ENCODE results near the gene ANKRD10.

ANKRD10 gene

DNA sequence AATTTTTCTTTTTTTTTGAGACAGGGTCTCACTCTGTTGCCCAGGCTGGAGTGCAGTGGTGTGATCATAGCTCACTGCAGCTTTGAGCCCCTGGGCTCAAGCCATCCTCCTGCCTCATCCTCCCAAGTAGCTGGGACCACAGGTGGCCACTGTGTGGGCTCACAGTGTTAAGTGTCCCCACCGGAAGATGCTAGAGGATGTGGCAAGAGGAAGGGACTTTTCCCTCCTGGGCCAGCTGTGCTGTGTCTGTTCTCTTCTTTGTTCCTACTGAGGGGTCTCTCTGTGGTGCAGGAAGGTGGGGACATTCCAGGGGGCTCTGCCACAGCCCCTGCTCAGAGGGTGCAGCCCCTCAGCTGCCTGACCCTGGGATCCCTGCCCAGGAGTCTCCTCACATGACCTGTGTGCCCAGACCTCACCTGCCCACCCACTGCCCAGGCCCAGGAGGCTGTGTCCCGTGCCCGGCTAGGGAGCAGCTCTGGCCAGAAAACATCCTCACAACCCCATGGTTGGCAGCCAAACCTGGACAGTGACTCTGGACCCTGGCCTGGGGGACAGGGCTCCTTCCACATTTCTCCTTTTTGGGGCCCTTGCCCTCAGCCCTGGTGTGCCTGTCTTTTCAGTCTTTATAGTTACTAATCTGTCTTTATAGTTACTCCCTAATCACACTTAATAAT is 14.4 kb upstream of the ANKRD10 start:
- H3K9me3 ChIP-seq (ENCODE audit: control insufficient read depth, low read length) = peaks cover 9% of the 10 kb centered on the region
- H3K27me3 ChIP-seq (replicated peaks; ENCODE audit: control insufficient read depth, insufficient read depth, low read length, poor library complexity, severe bottlenecking) = peaks cover 2% of the 10 kb centered on the region
- H3K27ac ChIP-seq (ENCODE audit: insufficient read depth, low read length, poor library complexity, severe bottlenecking) = no peak overlapping the region
- H3K36me3 ChIP-seq (ENCODE audit: control insufficient read depth, insufficient read depth, low read length) = no peaks in the 10 kb centered on the region
- no peak for DNase-seq
- H3K4me1 ChIP-seq (ENCODE audit: control insufficient read depth, insufficient read depth, low read length, poor library complexity, severe bottlenecking) = no peaks in the 10 kb centered on the region
- no peak overlapping the region for H3K4me3 ChIP-seq (ENCODE audit: insufficient read depth, low read depth, low read length, poor library complexity, severe bottlenecking)

DNA sequence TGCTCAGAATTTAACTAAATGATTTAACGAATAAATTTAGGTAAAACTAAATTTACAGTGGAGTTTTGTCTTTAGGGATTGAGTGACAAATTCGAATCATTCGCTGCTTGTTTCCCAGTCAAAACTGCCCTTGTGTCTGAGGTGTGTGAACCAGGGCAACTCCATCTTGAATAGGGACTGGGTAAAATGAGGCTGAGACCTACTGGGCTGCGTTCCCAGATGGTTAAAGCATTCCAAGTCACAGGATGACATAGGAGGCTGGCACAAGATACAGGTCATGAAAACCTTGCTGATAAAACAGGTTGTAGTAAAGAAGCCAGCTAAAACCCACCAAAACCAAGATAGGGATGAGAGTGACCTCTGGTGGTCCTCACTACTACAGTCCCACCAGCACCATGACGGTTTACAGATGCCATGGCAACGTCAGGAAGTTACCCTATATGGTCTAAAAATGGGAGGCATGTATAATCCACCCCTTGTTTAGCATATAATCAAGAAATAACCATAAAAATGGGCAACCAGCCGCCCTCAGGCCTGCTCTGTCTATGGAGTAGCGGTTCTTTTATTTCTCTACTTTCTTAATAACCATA is 10.2 kb upstream of the ANKRD10 start:
- Histone ChIP-seq H3K4me1 (ENCODE audit: control insufficient read depth, insufficient read depth, low read length, poor library complexity, severe bottlenecking) (no peaks in the 10 kb centered on the region), H3K36me3 (ENCODE audit: control insufficient read depth, insufficient read depth, low read length) (no peaks in the 10 kb centered on the region), H3K9me3 (ENCODE audit: control insufficient read depth, low read length) (no peaks in the 10 kb centered on the region), H3K27ac (ENCODE audit: insufficient read depth, low read length, poor library complexity, severe bottlenecking) (no peak overlapping the region), H3K4me3 (ENCODE audit: insufficient read depth, low read depth, low read length, poor library complexity, severe bottlenecking) (no peak overlapping the region), H3K27me3 (replicated peaks; ENCODE audit: control insufficient read depth, insufficient read depth, low read length, poor library complexity, severe bottlenecking) (peaks cover 3% of the 10 kb centered on the region)
- no peak for DNase-seq

DNA sequence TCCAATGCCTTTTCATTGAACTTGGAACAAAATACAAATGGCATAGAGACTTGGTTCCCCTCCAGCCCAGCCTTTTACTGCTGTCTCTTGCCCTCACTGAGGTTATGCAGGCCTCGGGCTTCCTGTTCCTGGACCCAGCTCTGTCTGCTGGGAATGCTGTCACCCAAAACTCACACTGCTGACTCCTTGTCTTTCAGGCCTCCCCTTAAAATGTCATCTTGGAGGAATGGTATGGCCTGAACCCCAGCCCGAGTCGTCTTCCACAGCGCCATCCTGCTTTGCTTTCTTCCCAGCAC is 9.7 kb upstream of the ANKRD10 start:
- no peak overlapping the region for H3K27ac ChIP-seq (ENCODE audit: insufficient read depth, low read length, poor library complexity, severe bottlenecking)
- H3K9me3 ChIP-seq (ENCODE audit: control insufficient read depth, low read length) = no peaks in the 10 kb centered on the region
- peaks cover 3% of the 10 kb centered on the region for H3K27me3 ChIP-seq (replicated peaks; ENCODE audit: control insufficient read depth, insufficient read depth, low read length, poor library complexity, severe bottlenecking)
- no peaks in the 10 kb centered on the region for H3K4me1 ChIP-seq (ENCODE audit: control insufficient read depth, insufficient read depth, low read length, poor library complexity, severe bottlenecking)
- no peak overlapping the region for H3K4me3 ChIP-seq (ENCODE audit: insufficient read depth, low read depth, low read length, poor library complexity, severe bottlenecking)
- no peak for DNase-seq
- no peaks in the 10 kb centered on the region for H3K36me3 ChIP-seq (ENCODE audit: control insufficient read depth, insufficient read depth, low read length)

DNA sequence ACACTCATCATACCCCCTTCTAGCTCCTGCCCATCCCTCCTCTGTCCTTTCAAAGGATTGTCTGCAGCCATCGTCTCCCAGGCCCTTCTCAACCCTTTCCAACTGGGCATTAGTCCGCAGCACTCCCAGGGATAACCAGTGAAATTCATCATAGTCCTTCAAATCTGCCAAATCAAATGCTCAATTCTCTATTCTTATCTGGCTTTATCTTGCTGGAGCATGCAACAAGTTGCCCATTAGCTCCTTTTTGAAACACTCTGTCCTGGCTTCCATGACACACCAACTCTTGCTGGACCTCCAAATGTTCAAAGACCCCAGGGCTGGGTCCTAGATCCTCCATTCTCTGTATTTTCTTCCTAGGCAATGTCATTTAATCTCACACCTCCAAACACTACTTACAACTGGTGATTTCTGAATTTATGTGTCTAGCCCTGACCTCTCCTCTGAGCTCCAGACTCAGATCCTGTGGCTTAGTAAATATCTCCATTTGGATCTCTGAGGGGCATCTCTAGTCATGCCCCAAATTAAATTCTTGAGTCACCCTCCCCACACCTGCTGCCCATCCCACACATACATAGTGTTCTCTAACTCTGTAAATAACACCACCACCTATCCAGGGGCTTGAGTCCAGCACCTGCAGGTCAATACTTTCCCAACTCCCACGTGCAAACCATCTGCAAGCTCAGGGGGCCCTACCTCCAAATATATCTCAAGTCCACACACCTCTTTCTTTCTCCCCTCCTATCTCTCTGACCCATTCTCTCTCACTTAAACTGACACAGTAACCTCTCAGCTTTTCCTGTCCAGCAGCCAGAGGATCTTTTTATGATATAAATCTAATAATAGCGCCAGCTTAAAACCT is 9.1 kb upstream of the ANKRD10 start:
- no peak for DNase-seq
- peaks cover 3% of the 10 kb centered on the region for H3K27me3 ChIP-seq (replicated peaks; ENCODE audit: control insufficient read depth, insufficient read depth, low read length, poor library complexity, severe bottlenecking)
- no peak overlapping the region for H3K27ac ChIP-seq (ENCODE audit: insufficient read depth, low read length, poor library complexity, severe bottlenecking)
- H3K36me3 ChIP-seq (ENCODE audit: control insufficient read depth, insufficient read depth, low read length) = no peaks in the 10 kb centered on the region
- H3K4me3 ChIP-seq (ENCODE audit: insufficient read depth, low read depth, low read length, poor library complexity, severe bottlenecking) = no peak overlapping the region
- no peaks in the 10 kb centered on the region for H3K4me1 ChIP-seq (ENCODE audit: control insufficient read depth, insufficient read depth, low read length, poor library complexity, severe bottlenecking)
- no peaks in the 10 kb centered on the region for H3K9me3 ChIP-seq (ENCODE audit: control insufficient read depth, low read length)

DNA sequence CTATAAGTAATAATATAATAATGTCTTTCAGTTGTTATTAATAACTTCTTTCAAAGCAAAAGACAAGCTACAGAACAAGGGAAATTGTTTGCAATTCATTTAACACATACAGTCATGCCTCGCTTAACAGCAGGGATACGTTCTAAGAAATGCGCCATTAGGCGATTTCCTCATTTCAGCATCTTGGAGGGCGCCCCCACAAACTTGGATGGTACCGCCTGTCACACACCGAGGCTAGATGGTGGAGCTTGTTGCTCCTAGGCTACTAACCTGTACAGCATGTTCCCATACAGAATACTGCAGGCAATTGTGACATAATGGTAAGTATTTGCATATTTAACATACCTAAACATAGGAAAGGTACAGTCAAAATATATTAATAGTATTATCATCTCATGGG is 8.2 kb upstream of the ANKRD10 start:
- Histone ChIP-seq H3K9me3 (ENCODE audit: control insufficient read depth, low read length) (no peaks in the 10 kb centered on the region), H3K27me3 (replicated peaks; ENCODE audit: control insufficient read depth, insufficient read depth, low read length, poor library complexity, severe bottlenecking) (peaks cover 3% of the 10 kb centered on the region), H3K36me3 (ENCODE audit: control insufficient read depth, insufficient read depth, low read length) (no peaks in the 10 kb centered on the region), H3K27ac (ENCODE audit: insufficient read depth, low read length, poor library complexity, severe bottlenecking) (no peak overlapping the region), H3K4me1 (ENCODE audit: control insufficient read depth, insufficient read depth, low read length, poor library complexity, severe bottlenecking) (no peaks in the 10 kb centered on the region), H3K4me3 (ENCODE audit: insufficient read depth, low read depth, low read length, poor library complexity, severe bottlenecking) (no peak overlapping the region)
- DNase-seq = no peak

DNA sequence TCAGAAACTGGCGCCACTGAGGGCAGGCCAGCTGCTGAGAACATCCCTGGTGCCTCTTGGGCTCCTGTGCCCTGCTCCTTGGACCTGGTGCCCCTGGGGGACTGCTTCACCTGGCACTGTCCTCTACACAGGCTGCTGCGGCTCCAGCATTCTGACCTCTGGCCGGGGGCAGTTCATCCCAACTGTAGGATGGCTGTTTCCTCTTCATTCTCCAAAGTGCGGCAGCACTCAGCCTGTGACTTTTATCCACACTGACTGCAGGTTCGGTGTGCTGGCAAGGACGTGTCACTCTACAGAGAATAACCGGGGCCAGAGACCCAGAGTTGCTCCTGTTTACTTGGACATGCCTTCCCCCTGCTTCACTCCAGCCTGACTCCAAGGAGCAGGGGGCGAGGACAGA is 7.6 kb upstream of the ANKRD10 start:
- Histone ChIP-seq H3K4me3 (ENCODE audit: insufficient read depth, low read depth, low read length, poor library complexity, severe bottlenecking) (no peak overlapping the region), H3K27ac (ENCODE audit: insufficient read depth, low read length, poor library complexity, severe bottlenecking) (no peak overlapping the region), H3K27me3 (replicated peaks; ENCODE audit: control insufficient read depth, insufficient read depth, low read length, poor library complexity, severe bottlenecking) (peaks cover 3% of the 10 kb centered on the region), H3K4me1 (ENCODE audit: control insufficient read depth, insufficient read depth, low read length, poor library complexity, severe bottlenecking) (no peaks in the 10 kb centered on the region), H3K36me3 (ENCODE audit: control insufficient read depth, insufficient read depth, low read length) (no peaks in the 10 kb centered on the region), H3K9me3 (ENCODE audit: control insufficient read depth, low read length) (no peaks in the 10 kb centered on the region)
- no peak for DNase-seq

DNA sequence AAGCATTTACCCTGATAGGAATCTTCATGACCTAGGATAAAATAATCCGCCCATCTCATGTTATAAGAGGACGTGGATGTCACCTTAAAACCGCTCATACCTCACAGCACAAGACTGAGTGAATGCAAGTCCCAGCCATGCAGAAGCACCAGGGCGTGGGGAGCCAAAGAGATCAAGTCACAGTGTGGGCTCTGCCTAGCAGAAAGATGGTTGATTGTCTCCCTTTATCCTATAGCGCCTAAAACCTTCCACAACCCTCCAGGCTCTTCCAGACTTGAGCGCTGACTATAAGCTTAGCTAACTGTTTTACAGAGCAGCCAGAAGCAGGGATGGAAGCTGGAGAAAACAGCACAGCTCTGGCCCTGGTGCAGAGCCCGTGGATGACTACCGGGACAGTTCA is 6.8 kb upstream of the ANKRD10 start:
- Histone ChIP-seq H3K4me1 (ENCODE audit: control insufficient read depth, insufficient read depth, low read length, poor library complexity, severe bottlenecking) (no peaks in the 10 kb centered on the region), H3K4me3 (ENCODE audit: insufficient read depth, low read depth, low read length, poor library complexity, severe bottlenecking) (no peak overlapping the region), H3K9me3 (ENCODE audit: control insufficient read depth, low read length) (no peaks in the 10 kb centered on the region), H3K36me3 (ENCODE audit: control insufficient read depth, insufficient read depth, low read length) (no peaks in the 10 kb centered on the region), H3K27me3 (replicated peaks; ENCODE audit: control insufficient read depth, insufficient read depth, low read length, poor library complexity, severe bottlenecking) (peaks cover 3% of the 10 kb centered on the region), H3K27ac (ENCODE audit: insufficient read depth, low read length, poor library complexity, severe bottlenecking) (no peak overlapping the region)
- no peak for DNase-seq

DNA sequence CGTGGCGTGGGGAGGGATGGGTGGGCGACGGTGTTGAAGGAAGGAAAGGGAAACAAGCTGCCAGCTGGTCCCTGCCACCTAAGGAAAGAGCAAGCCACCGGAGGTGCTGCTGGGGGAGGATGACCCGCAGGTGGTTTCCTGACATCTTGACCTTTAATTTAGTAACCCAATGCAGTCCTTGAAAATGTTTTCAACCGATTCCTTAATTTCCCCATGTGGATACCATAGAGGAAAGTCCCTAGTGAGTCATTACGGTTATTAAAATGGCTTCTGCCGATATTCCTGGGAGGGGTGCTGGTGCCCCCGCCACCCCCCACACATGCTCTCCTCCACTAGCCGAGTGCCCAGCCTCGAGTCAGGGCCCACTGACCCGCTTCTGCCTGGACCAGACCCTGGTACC is 6.3 kb upstream of the ANKRD10 start:
- H3K4me3 ChIP-seq (ENCODE audit: insufficient read depth, low read depth, low read length, poor library complexity, severe bottlenecking) = no peak overlapping the region
- no peak for DNase-seq
- no peaks in the 10 kb centered on the region for H3K9me3 ChIP-seq (ENCODE audit: control insufficient read depth, low read length)
- H3K27me3 ChIP-seq (replicated peaks; ENCODE audit: control insufficient read depth, insufficient read depth, low read length, poor library complexity, severe bottlenecking) = peaks cover 3% of the 10 kb centered on the region
- H3K36me3 ChIP-seq (ENCODE audit: control insufficient read depth, insufficient read depth, low read length) = no peaks in the 10 kb centered on the region
- no peak overlapping the region for H3K27ac ChIP-seq (ENCODE audit: insufficient read depth, low read length, poor library complexity, severe bottlenecking)
- H3K4me1 ChIP-seq (ENCODE audit: control insufficient read depth, insufficient read depth, low read length, poor library complexity, severe bottlenecking) = no peaks in the 10 kb centered on the region

DNA sequence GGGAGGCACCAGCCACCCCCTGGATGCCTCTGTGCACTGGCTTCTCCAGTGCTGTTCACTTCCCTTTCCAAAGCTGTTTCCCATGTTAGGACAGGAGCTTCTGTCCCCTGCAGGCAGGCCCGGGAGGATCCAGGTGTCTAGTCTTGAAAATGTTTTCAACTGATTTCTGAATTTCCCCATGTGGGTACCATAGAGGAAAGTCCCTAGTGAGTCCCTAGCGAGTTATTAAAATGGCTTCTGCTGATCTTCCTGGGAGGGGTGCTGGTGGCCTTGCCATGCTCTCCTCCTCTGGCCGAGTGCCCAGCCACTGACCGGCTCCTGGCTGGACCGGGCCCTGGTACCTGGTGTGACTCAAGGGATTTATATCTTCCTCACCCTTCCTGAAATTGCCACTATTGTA is 5.2 kb upstream of the ANKRD10 start:
- no peaks in the 10 kb centered on the region for H3K4me1 ChIP-seq (ENCODE audit: control insufficient read depth, insufficient read depth, low read length, poor library complexity, severe bottlenecking)
- H3K27me3 ChIP-seq (replicated peaks; ENCODE audit: control insufficient read depth, insufficient read depth, low read length, poor library complexity, severe bottlenecking) = peaks cover 3% of the 10 kb centered on the region
- no peak overlapping the region for H3K4me3 ChIP-seq (ENCODE audit: insufficient read depth, low read depth, low read length, poor library complexity, severe bottlenecking)
- DNase-seq = no peak
- H3K9me3 ChIP-seq (ENCODE audit: control insufficient read depth, low read length) = no peaks in the 10 kb centered on the region
- H3K27ac ChIP-seq (ENCODE audit: insufficient read depth, low read length, poor library complexity, severe bottlenecking) = no peak overlapping the region
- H3K36me3 ChIP-seq (ENCODE audit: control insufficient read depth, insufficient read depth, low read length) = no peaks in the 10 kb centered on the region
